RWPE2 (cell line): ENCODE data around the gene STEAP3.

Experiments used
- ATAC-seq: fragments of 200-7000 bp; cut with Tn5 transposase; 3 replicates; pipeline ENCODE4 v1.9.1; 2021; ENCODE audit warnings: low read depth
- DNase-seq: peaks from one replicate; pipeline ENCODE4 v3.0.0-alpha.2; 2020; ENCODE audit warnings: low spot score
- H3K27ac ChIP-seq: fragments of 450-650 bp; 2 replicates; pipeline ENCODE4 v1.5.1; 2017; ENCODE audit warnings: mild to moderate bottlenecking; ENCODE audit not compliant: poor library complexity, severe bottlenecking
- H3K27me3 ChIP-seq: fragments of 250-450 bp; sonication (Bioruptor Pico); 2 replicates; pipeline ENCODE4 v1.5.1; 2021; ENCODE audit warnings: mild to moderate bottlenecking, moderate library complexity; ENCODE audit not compliant: insufficient read depth, poor library complexity, severe bottlenecking
- H3K36me3 ChIP-seq: fragments of 250-450 bp; sonication (Bioruptor Pico); 2 replicates; pipeline ENCODE4 v1.5.1; 2020; ENCODE audit warnings: low read depth, mild to moderate bottlenecking, moderate library complexity
- H3K4me1 ChIP-seq: fragments of 250-450 bp; sonication (Bioruptor Pico); 2 replicates; pipeline ENCODE4 v1.5.1; 2021; ENCODE audit warnings: mild to moderate bottlenecking, moderate library complexity; ENCODE audit not compliant: insufficient read depth, poor library complexity, severe bottlenecking
- H3K4me3 ChIP-seq: fragments of 250-450 bp; sonication (Bioruptor Pico); 2 replicates; pipeline ENCODE4 v1.5.1; 2021; ENCODE audit warnings: mild to moderate bottlenecking, moderate library complexity; ENCODE audit not compliant: severe bottlenecking
- H3K9me3 ChIP-seq: fragments of 250-450 bp; sonication (Bioruptor Pico); 2 replicates; pipeline ENCODE4 v1.5.1; 2021; ENCODE audit warnings: mild to moderate bottlenecking, moderate library complexity; ENCODE audit not compliant: severe bottlenecking
- CTCF ChIP-seq: fragments of 450-650 bp; IDR thresholded peaks from one replicate; pipeline ENCODE4 v1.5.1; 2017; ENCODE audit warnings: mild to moderate bottlenecking, moderate library complexity; ENCODE audit not compliant: poor library complexity, severe bottlenecking

The STEAP3 gene

GRCh38 chr2:119283873-119284331 is 60.3 kb downstream of the STEAP3 start:
- peak; percentile 73 for ATAC-seq

GRCh38 chr2:119286661-119287060 is 63.0 kb downstream of the STEAP3 start:
- DNase-seq (no peak), ATAC-seq (no peak)
- Histone ChIP-seq H3K27me3 (no peaks in the 10 kb centered on the region), H3K4me1 (peaks cover 5% of the 10 kb centered on the region), H3K36me3 (no peaks in the 10 kb centered on the region), H3K4me3 (no peak overlapping the region), H3K27ac (no peak overlapping the region), H3K9me3 (no peaks in the 10 kb centered on the region)
- TF ChIP-seq CTCF: no peak

More at GRCh38 chr2:119283873-119284331, 60.3 kb downstream of the STEAP3 start:
- DNase-seq: no peak
- no peak overlapping the region for H3K27ac ChIP-seq
- H3K27me3 ChIP-seq: no peaks in the 10 kb centered on the region
- TF ChIP-seq CTCF: no peak
- peaks cover 5% of the 10 kb centered on the region for H3K4me1 ChIP-seq
- no peaks in the 10 kb centered on the region for H3K36me3 ChIP-seq
- H3K9me3 ChIP-seq: no peaks in the 10 kb centered on the region
- no peak overlapping the region for H3K4me3 ChIP-seq

- Histone ChIP-seq H3K27me3 (no peaks in the 10 kb centered on the region), H3K9me3 (no peaks in the 10 kb centered on the region), H3K4me1 (peaks cover 5% of the 10 kb centered on the region), H3K4me3 (no peak overlapping the region), H3K36me3 (no peaks in the 10 kb centered on the region), H3K27ac (no peak overlapping the region)
- ATAC-seq (no peak), DNase-seq (no peak)
- no peak for TF ChIP-seq CTCF
These were observed 64.9 kb downstream of the STEAP3 start for GRCh38 chr2:119288576-119288975.

GRCh38 chr2:119289093-119289492 is 65.5 kb downstream of the STEAP3 start:
- ATAC-seq (no peak), DNase-seq (no peak)
- no peaks in the 10 kb centered on the region for H3K27me3 ChIP-seq
- H3K36me3 ChIP-seq: no peaks in the 10 kb centered on the region
- no peaks in the 10 kb centered on the region for H3K9me3 ChIP-seq
- peaks cover 3% of the 10 kb centered on the region for H3K4me1 ChIP-seq
- H3K4me3 ChIP-seq: no peak overlapping the region
- TF ChIP-seq CTCF: no peak
- no peak overlapping the region for H3K27ac ChIP-seq

GRCh38 chr2:119289642-119290041 is 66.0 kb downstream of the STEAP3 start:
- H3K27me3 ChIP-seq: no peaks in the 10 kb centered on the region
- DNase-seq: no peak
- no peak overlapping the region for H3K27ac ChIP-seq
- H3K36me3 ChIP-seq: no peaks in the 10 kb centered on the region
- no peaks in the 10 kb centered on the region for H3K9me3 ChIP-seq
- TF ChIP-seq CTCF: no peak
- no peak overlapping the region for H3K4me3 ChIP-seq
- no peak for ATAC-seq
- H3K4me1 ChIP-seq: no peaks in the 10 kb centered on the region
